ENCODE results near the gene PLXNB3.

PLXNB3 gene

DNA sequence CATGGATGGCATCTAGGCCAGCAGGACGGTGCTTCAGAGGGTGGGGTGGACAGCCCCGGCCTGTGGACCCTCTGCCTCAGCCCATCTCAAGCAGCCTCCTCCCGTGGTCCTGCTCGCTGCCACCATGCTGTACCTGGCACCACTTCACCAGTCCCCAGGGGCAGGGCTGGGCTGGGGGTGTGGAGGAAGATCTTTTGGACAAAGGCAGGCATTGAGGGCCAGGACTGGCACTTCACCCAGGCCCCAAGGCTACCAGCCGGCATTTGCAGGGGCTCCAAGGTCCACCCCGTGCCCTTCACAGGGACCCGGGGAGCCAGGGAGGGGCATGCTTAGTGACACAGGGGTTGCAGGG lies 713 bp downstream of the PLXNB3 start:
- no peak overlapping the region for H2BK5ac ChIP-seq (ENCODE audit: low read depth, low read length, poor library complexity)
- no peak overlapping the region for H2BK12ac ChIP-seq (ENCODE audit: low read length)
- H2AK5ac ChIP-seq (ENCODE audit: low read length): no peak overlapping the region
- no CpG with 5 or more reads among the region's 7 CpGs for WGBS (ENCODE audit: extremely low coverage, insufficient coverage, insufficient read length)
- H3K79me2 ChIP-seq (ENCODE audit: control insufficient read depth, insufficient read depth, low read length, poor library complexity): no peaks in the 10 kb centered on the region
- DNase-seq: no peak
- no peak overlapping the region for H4K8ac ChIP-seq (ENCODE audit: low read depth, low read length)
- no peak overlapping the region for H4K91ac ChIP-seq (ENCODE audit: low read depth, low read length)
- H4K12ac ChIP-seq (ENCODE audit: low read depth, low read length): no peak overlapping the region
- H3K14ac ChIP-seq (ENCODE audit: low read length): no peak overlapping the region
- H3K27ac ChIP-seq (ENCODE audit: low read depth, low read length): no peak overlapping the region
- H3K79me1 ChIP-seq (ENCODE audit: low read length): no peaks in the 10 kb centered on the region
- H3K9me3 ChIP-seq (ENCODE audit: insufficient read depth, low read depth, low read length): no peaks in the 10 kb centered on the region
- no peak overlapping the region for H3K4me2 ChIP-seq (ENCODE audit: low read length)
- no peaks in the 10 kb centered on the region for H3K4me1 ChIP-seq (ENCODE audit: control insufficient read depth in 1 of 2, insufficient read depth in 2 of 2, low read length in 2 of 2)
- no peaks in the 10 kb centered on the region for H3K36me3 ChIP-seq (ENCODE audit: control insufficient read depth in 1 of 2, insufficient read depth in 2 of 2, low read length in 2 of 2)
- H3K27me3 ChIP-seq (ENCODE audit: insufficient read depth, low read length): no peaks in the 10 kb centered on the region
- H3K4ac ChIP-seq (ENCODE audit: low read depth, low read length): no peak overlapping the region
- H3K18ac ChIP-seq (ENCODE audit: low read length): no peak overlapping the region
- no peak overlapping the region for H3K23ac ChIP-seq (ENCODE audit: low read length)
- H3K9ac ChIP-seq (ENCODE audit: low read length): no peak overlapping the region
- H2BK120ac ChIP-seq (ENCODE audit: insufficient read depth, low read length, poor library complexity): no peak overlapping the region
- no peak overlapping the region for H3K4me3 ChIP-seq (ENCODE audit: low read depth, low read length)
- H2AFZ ChIP-seq (ENCODE audit: insufficient read depth, low read length, poor library complexity): no peak overlapping the region

DNA sequence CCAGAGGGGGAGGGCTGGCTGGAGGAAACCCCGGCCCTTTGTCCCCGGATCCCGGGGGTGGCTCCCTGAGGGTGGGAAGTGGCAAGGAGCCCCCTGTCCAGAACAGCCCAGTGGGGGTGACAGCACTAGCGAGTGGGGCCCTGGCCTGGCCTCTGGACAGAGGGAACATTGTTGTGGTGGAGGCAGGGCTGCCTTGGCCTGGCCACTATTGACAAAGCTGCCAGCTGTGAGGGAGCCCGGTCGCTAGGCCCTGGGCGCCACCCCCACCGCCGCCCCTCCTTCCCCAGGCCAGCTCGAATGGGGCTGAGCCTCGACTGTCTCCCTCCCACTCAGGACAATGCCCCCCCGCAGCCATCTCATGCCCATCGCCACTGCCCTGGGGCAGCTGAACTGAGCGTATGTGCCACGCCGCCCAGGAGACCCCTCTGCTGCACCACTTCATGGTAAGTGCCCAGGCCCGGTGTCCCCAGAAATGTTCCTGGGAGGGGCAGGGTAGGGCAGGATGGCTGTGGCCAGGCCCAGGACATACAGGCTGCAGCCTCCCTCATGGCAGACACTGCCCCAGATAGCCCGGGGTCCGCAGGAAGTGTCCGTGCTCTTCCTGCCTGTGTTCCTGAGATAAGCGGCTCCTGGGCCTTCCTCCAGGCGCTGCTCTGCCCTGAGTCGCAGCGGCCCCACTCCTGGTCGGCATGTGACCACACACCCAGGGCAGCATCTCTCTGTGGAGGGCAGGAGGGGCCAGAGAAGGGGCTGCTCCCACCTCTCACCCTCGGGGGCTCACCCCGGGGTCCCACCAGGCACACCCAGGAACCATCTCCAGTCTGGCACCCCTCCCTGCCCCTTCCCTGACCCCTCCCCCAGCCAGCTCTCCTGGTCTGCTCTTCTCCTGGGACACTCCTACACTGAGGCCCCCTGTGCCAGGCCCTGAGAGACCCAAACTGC lies 1.4 kb downstream of the PLXNB3 start:
- H3K18ac ChIP-seq (ENCODE audit: low read length): no peak overlapping the region
- no peak overlapping the region for H3K4ac ChIP-seq (ENCODE audit: low read depth, low read length)
- no peak overlapping the region for H2BK5ac ChIP-seq (ENCODE audit: low read depth, low read length, poor library complexity)
- no peaks in the 10 kb centered on the region for H3K27me3 ChIP-seq (ENCODE audit: insufficient read depth, low read length)
- H3K4me2 ChIP-seq (ENCODE audit: low read length): no peak overlapping the region
- H4K91ac ChIP-seq (ENCODE audit: low read depth, low read length): no peak overlapping the region
- no peaks in the 10 kb centered on the region for H3K9me3 ChIP-seq (ENCODE audit: insufficient read depth, low read depth, low read length)
- H4K8ac ChIP-seq (ENCODE audit: low read depth, low read length): no peak overlapping the region
- H3K4me1 ChIP-seq (ENCODE audit: control insufficient read depth in 1 of 2, insufficient read depth in 2 of 2, low read length in 2 of 2): no peaks in the 10 kb centered on the region
- H3K4me3 ChIP-seq (ENCODE audit: low read depth, low read length): no peak overlapping the region
- no peak overlapping the region for H2BK12ac ChIP-seq (ENCODE audit: low read length)
- H3K36me3 ChIP-seq (ENCODE audit: control insufficient read depth in 1 of 2, insufficient read depth in 2 of 2, low read length in 2 of 2): no peaks in the 10 kb centered on the region
- no peak overlapping the region for H3K27ac ChIP-seq (ENCODE audit: low read depth, low read length)
- DNase-seq: no peak
- no peak overlapping the region for H3K23ac ChIP-seq (ENCODE audit: low read length)
- no peak overlapping the region for H3K14ac ChIP-seq (ENCODE audit: low read length)
- H2BK120ac ChIP-seq (ENCODE audit: insufficient read depth, low read length, poor library complexity): no peak overlapping the region
- H3K9ac ChIP-seq (ENCODE audit: low read length): no peak overlapping the region
- H4K12ac ChIP-seq (ENCODE audit: low read depth, low read length): no peak overlapping the region
- H3K79me2 ChIP-seq (ENCODE audit: control insufficient read depth, insufficient read depth, low read length, poor library complexity): no peaks in the 10 kb centered on the region
- WGBS (ENCODE audit: extremely low coverage, insufficient coverage, insufficient read length): no CpG with 5 or more reads among the region's 27 CpGs
- no peak overlapping the region for H2AFZ ChIP-seq (ENCODE audit: insufficient read depth, low read length, poor library complexity)
- no peak overlapping the region for H2AK5ac ChIP-seq (ENCODE audit: low read length)
- H3K79me1 ChIP-seq (ENCODE audit: low read length): no peaks in the 10 kb centered on the region

DNA sequence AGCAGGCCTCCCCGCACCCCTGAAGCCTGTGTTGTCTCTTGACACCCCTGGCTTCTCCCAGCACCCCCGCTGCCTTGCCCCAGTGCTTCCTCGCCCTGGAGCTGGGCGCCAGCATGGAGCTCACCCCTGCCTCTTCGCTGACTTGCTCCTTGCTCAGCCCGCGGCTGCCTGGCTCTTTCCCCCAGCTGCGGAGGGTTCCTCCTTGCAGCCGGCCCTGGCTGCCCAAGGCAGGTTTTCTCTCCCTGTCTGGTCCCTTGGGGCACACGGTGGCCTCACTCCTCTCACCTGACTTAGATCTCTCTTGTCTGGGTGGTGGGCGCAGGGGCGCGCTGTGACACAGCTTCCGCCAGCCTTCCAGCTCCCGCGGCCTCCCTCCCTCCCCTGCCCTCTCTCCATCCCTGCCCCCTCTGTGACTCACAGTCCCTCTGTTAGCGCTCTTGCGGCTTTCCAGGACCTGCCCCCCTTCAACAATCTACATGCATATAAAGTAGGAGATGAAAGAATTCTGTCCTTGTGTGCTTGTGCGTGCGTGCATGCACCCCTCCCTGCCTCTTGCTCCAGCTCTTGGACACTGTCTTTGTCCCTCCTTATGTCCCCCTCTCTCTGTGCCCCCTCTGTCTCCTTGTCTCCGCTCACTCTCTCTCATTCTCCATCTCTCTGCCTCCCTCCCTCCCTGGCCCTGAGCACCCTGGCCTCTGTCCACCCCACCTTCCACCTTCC lies 2.2 kb downstream of the PLXNB3 start:
- Histone ChIP-seq H2AK5ac (ENCODE audit: low read length) (no peak overlapping the region), H3K23ac (ENCODE audit: low read length) (no peak overlapping the region), H2BK120ac (ENCODE audit: insufficient read depth, low read length, poor library complexity) (no peak overlapping the region), H3K9me3 (ENCODE audit: insufficient read depth, low read depth, low read length) (no peaks in the 10 kb centered on the region), H3K36me3 (ENCODE audit: control insufficient read depth in 1 of 2, insufficient read depth in 2 of 2, low read length in 2 of 2) (no peaks in the 10 kb centered on the region), H4K91ac (ENCODE audit: low read depth, low read length) (no peak overlapping the region), H3K79me1 (ENCODE audit: low read length) (no peaks in the 10 kb centered on the region), H3K18ac (ENCODE audit: low read length) (no peak overlapping the region), H3K4ac (ENCODE audit: low read depth, low read length) (no peak overlapping the region), H3K79me2 (ENCODE audit: control insufficient read depth, insufficient read depth, low read length, poor library complexity) (no peaks in the 10 kb centered on the region), H3K14ac (ENCODE audit: low read length) (no peak overlapping the region), H3K4me3 (ENCODE audit: low read depth, low read length) (no peak overlapping the region), H3K9ac (ENCODE audit: low read length) (no peak overlapping the region), H3K4me2 (ENCODE audit: low read length) (no peak overlapping the region), H2AFZ (ENCODE audit: insufficient read depth, low read length, poor library complexity) (no peak overlapping the region), H2BK5ac (ENCODE audit: low read depth, low read length, poor library complexity) (no peak overlapping the region), H3K4me1 (ENCODE audit: control insufficient read depth in 1 of 2, insufficient read depth in 2 of 2, low read length in 2 of 2) (no peaks in the 10 kb centered on the region), H3K27me3 (ENCODE audit: insufficient read depth, low read length) (no peaks in the 10 kb centered on the region), H4K12ac (ENCODE audit: low read depth, low read length) (no peak overlapping the region), H4K8ac (ENCODE audit: low read depth, low read length) (no peak overlapping the region), H2BK12ac (ENCODE audit: low read length) (no peak overlapping the region), H3K27ac (ENCODE audit: low read depth, low read length) (no peak overlapping the region)
- no CpG with 5 or more reads among the region's 21 CpGs for WGBS (ENCODE audit: extremely low coverage, insufficient coverage, insufficient read length)
- peak in 1 of 2 donors; percentile 18 for DNase-seq

DNA sequence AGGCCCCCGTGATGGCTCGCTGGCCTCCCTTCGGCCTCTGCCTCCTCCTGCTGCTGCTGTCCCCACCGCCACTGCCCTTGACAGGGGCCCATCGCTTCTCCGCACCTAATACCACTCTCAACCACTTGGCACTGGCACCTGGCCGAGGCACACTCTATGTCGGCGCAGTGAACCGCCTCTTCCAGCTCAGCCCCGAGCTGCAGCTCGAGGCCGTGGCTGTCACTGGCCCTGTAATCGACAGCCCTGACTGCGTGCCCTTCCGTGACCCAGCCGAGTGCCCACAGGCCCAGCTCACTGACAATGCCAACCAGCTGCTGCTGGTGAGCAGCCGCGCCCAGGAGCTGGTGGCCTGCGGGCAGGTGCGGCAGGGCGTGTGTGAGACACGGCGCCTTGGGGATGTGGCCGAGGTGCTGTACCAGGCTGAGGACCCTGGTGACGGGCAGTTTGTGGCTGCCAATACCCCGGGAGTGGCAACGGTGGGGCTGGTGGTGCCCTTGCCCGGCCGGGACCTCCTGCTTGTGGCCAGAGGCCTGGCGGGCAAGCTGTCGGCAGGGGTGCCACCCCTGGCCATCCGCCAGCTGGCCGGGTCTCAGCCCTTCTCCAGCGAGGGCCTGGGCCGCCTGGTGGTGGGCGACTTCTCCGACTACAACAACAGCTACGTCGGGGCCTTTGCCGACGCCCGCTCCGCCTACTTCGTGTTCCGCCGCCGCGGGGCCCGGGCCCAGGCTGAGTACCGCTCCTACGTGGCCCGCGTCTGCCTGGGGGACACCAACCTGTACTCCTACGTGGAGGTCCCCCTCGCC lies 3.0 kb downstream of the PLXNB3 start:
- no peak overlapping the region for H3K27ac ChIP-seq (ENCODE audit: low read depth, low read length)
- H2BK12ac ChIP-seq (ENCODE audit: low read length): no peak overlapping the region
- no peak overlapping the region for H3K4me3 ChIP-seq (ENCODE audit: low read depth, low read length)
- H3K14ac ChIP-seq (ENCODE audit: low read length): no peak overlapping the region
- no peaks in the 10 kb centered on the region for H3K79me1 ChIP-seq (ENCODE audit: low read length)
- H4K91ac ChIP-seq (ENCODE audit: low read depth, low read length): no peak overlapping the region
- no peaks in the 10 kb centered on the region for H3K36me3 ChIP-seq (ENCODE audit: control insufficient read depth in 1 of 2, insufficient read depth in 2 of 2, low read length in 2 of 2)
- no peak overlapping the region for H2AK5ac ChIP-seq (ENCODE audit: low read length)
- no peaks in the 10 kb centered on the region for H3K27me3 ChIP-seq (ENCODE audit: insufficient read depth, low read length)
- no peak overlapping the region for H3K4me2 ChIP-seq (ENCODE audit: low read length)
- no peak overlapping the region for H3K23ac ChIP-seq (ENCODE audit: low read length)
- H3K4ac ChIP-seq (ENCODE audit: low read depth, low read length): no peak overlapping the region
- H3K18ac ChIP-seq (ENCODE audit: low read length): no peak overlapping the region
- H2BK5ac ChIP-seq (ENCODE audit: low read depth, low read length, poor library complexity): no peak overlapping the region
- H2BK120ac ChIP-seq (ENCODE audit: insufficient read depth, low read length, poor library complexity): no peak overlapping the region
- H3K4me1 ChIP-seq (ENCODE audit: control insufficient read depth in 1 of 2, insufficient read depth in 2 of 2, low read length in 2 of 2): no peaks in the 10 kb centered on the region
- no peak overlapping the region for H3K9ac ChIP-seq (ENCODE audit: low read length)
- H4K8ac ChIP-seq (ENCODE audit: low read depth, low read length): no peak overlapping the region
- no CpG with 5 or more reads among the region's 56 CpGs for WGBS (ENCODE audit: extremely low coverage, insufficient coverage, insufficient read length)
- no peak overlapping the region for H2AFZ ChIP-seq (ENCODE audit: insufficient read depth, low read length, poor library complexity)
- no peak overlapping the region for H4K12ac ChIP-seq (ENCODE audit: low read depth, low read length)
- no peaks in the 10 kb centered on the region for H3K79me2 ChIP-seq (ENCODE audit: control insufficient read depth, insufficient read depth, low read length, poor library complexity)
- no peaks in the 10 kb centered on the region for H3K9me3 ChIP-seq (ENCODE audit: insufficient read depth, low read depth, low read length)
- DNase-seq: no peak
